IPS-20b (cell line): ENCODE data around the gene ARPIN.

Source experiments
- H3K27ac ChIP-seq: one replicate; pipeline ENCODE4 v1.5.1; 2013; ENCODE audit warnings: low read length
- H3K27me3 ChIP-seq: 2 replicates; pipeline ENCODE4 v1.6.1; 2013; ENCODE audit warnings: mild to moderate bottlenecking, low read length, inconsistent platforms; ENCODE audit not compliant: insufficient read depth
- H3K36me3 ChIP-seq: 2 replicates; pipeline ENCODE4 v1.6.1; 2013; ENCODE audit warnings: low read depth, mild to moderate bottlenecking, inconsistent platforms, low read length, moderate library complexity; ENCODE audit not compliant: insufficient read depth
- H3K4me1 ChIP-seq: 2 replicates; pipeline ENCODE4 v1.6.1; 2013; ENCODE audit warnings: mild to moderate bottlenecking, control low read depth, inconsistent platforms, low read length, moderate library complexity; ENCODE audit not compliant: insufficient read depth
- H3K4me3 ChIP-seq: 2 replicates; pipeline ENCODE4 v1.5.1; 2013; ENCODE audit warnings: mild to moderate bottlenecking, low read length, inconsistent platforms
- H3K9ac ChIP-seq: 2 replicates; pipeline ENCODE4 v1.6.1; 2013; ENCODE audit warnings: low read depth, mild to moderate bottlenecking, inconsistent platforms, low read length, moderate library complexity
- H3K9me3 ChIP-seq: 2 replicates; pipeline ENCODE4 v1.6.1; 2013; ENCODE audit warnings: mild to moderate bottlenecking, low read depth, low read length, inconsistent platforms; ENCODE audit not compliant: insufficient read depth

The ARPIN gene

GRCh38 chr15:89907289-89907688 is 5.5 kb downstream of the ARPIN start:
- Histone ChIP-seq H3K27ac (no peak overlapping the region), H3K9ac (no peak overlapping the region), H3K27me3 (peaks cover 13% of the 10 kb centered on the region), H3K36me3 (no peaks in the 10 kb centered on the region), H3K9me3 (no peaks in the 10 kb centered on the region), H3K4me1 (no peaks in the 10 kb centered on the region), H3K4me3 (no peak overlapping the region)

GRCh38 chr15:89905846-89906378 is 6.8 kb downstream of the ARPIN start:
- Histone ChIP-seq H3K4me1 (no peaks in the 10 kb centered on the region), H3K9me3 (no peaks in the 10 kb centered on the region), H3K27ac (no peak overlapping the region), H3K27me3 (peaks cover 2% of the 10 kb centered on the region; the same call in 1 of the 2 replicates), H3K4me3 (no peak overlapping the region), H3K36me3 (no peaks in the 10 kb centered on the region; the same call in 1 of the 2 replicates), H3K9ac (no peak overlapping the region)

GRCh38 chr15:89904519-89904918 is 8.2 kb downstream of the ARPIN start:
- H3K36me3 ChIP-seq: no peaks in the 10 kb centered on the region; the same call in 1 of the 2 replicates
- H3K27me3 ChIP-seq: no peaks in the 10 kb centered on the region
- H3K9me3 ChIP-seq: no peaks in the 10 kb centered on the region
- H3K4me1 ChIP-seq: no peaks in the 10 kb centered on the region
- no peak overlapping the region for H3K9ac ChIP-seq
- no peak overlapping the region for H3K27ac ChIP-seq
- H3K4me3 ChIP-seq: no peak overlapping the region

- H3K9ac ChIP-seq: no peak overlapping the region
- no peak overlapping the region for H3K4me3 ChIP-seq
- H3K36me3 ChIP-seq: no peaks in the 10 kb centered on the region; the same call in 1 of the 2 replicates
- H3K9me3 ChIP-seq: no peaks in the 10 kb centered on the region
- H3K4me1 ChIP-seq: no peaks in the 10 kb centered on the region
- H3K27ac ChIP-seq: no peak overlapping the region
- H3K27me3 ChIP-seq: no peaks in the 10 kb centered on the region
Observed at GRCh38 chr15:89903858-89904130, 9.0 kb downstream of the ARPIN start.

- H3K4me1 ChIP-seq: no peaks in the 10 kb centered on the region
- H3K27ac ChIP-seq: no peak overlapping the region
- no peaks in the 10 kb centered on the region for H3K9me3 ChIP-seq
- no peaks in the 10 kb centered on the region; the same call in 1 of the 2 replicates for H3K36me3 ChIP-seq
- H3K27me3 ChIP-seq: no peaks in the 10 kb centered on the region
- H3K4me3 ChIP-seq: no peak overlapping the region
- H3K9ac ChIP-seq: no peak overlapping the region
Observed at GRCh38 chr15:89903015-89903857, 9.5 kb downstream of the ARPIN start.

- Histone ChIP-seq H3K27me3 (no peaks in the 10 kb centered on the region), H3K4me3 (no peak overlapping the region), H3K27ac (no peak overlapping the region), H3K36me3 (no peaks in the 10 kb centered on the region; the same call in 1 of the 2 replicates), H3K9ac (no peak overlapping the region), H3K9me3 (no peaks in the 10 kb centered on the region), H3K4me1 (no peaks in the 10 kb centered on the region)
Observed at GRCh38 chr15:89900849-89901248, 11.9 kb downstream of the ARPIN start.

- Histone ChIP-seq H3K9ac (no peak overlapping the region), H3K9me3 (no peaks in the 10 kb centered on the region), H3K27me3 (no peaks in the 10 kb centered on the region), H3K36me3 (no peaks in the 10 kb centered on the region; the same call in 1 of the 2 replicates), H3K4me1 (no peaks in the 10 kb centered on the region), H3K4me3 (no peak overlapping the region), H3K27ac (no peak overlapping the region)
Observed at GRCh38 chr15:89899951-89900567, 12.7 kb downstream of the ARPIN start.

- Histone ChIP-seq H3K4me1 (no peaks in the 10 kb centered on the region), H3K9ac (no peak overlapping the region; the same call in 1 of the 2 replicates), H3K36me3 (no peaks in the 10 kb centered on the region; the same call in 1 of the 2 replicates), H3K27ac (no peak overlapping the region), H3K4me3 (no peak overlapping the region), H3K27me3 (no peaks in the 10 kb centered on the region), H3K9me3 (no peaks in the 10 kb centered on the region)
Observed at GRCh38 chr15:89899295-89899945, 13.3 kb downstream of the ARPIN start.

- no peak overlapping the region for H3K27ac ChIP-seq
- no peak overlapping the region for H3K9ac ChIP-seq
- no peaks in the 10 kb centered on the region for H3K27me3 ChIP-seq
- H3K4me3 ChIP-seq: no peak overlapping the region
- H3K9me3 ChIP-seq: no peaks in the 10 kb centered on the region
- H3K36me3 ChIP-seq: no peaks in the 10 kb centered on the region; the same call in 1 of the 2 replicates
- H3K4me1 ChIP-seq: no peaks in the 10 kb centered on the region
Observed at GRCh38 chr15:89898614-89899294, 14.0 kb downstream of the ARPIN start.

- Histone ChIP-seq H3K4me3 (no peak overlapping the region), H3K36me3 (no peaks in the 10 kb centered on the region; the same call in 1 of the 2 replicates), H3K4me1 (peaks cover 1% of the 10 kb centered on the region; the same call in 1 of the 2 replicates), H3K27me3 (no peaks in the 10 kb centered on the region), H3K27ac (no peak overlapping the region), H3K9ac (no peak overlapping the region), H3K9me3 (no peaks in the 10 kb centered on the region)
Observed at GRCh38 chr15:89898146-89898545, 14.6 kb downstream of the ARPIN start.
